ENCODE data around the gene KLF11.

KLF11 gene

GRCh38 chr2:10043906-10044601, 704 bp downstream of the KLF11 start:
- DNase-seq, result peak; percentile 92

DNA sequence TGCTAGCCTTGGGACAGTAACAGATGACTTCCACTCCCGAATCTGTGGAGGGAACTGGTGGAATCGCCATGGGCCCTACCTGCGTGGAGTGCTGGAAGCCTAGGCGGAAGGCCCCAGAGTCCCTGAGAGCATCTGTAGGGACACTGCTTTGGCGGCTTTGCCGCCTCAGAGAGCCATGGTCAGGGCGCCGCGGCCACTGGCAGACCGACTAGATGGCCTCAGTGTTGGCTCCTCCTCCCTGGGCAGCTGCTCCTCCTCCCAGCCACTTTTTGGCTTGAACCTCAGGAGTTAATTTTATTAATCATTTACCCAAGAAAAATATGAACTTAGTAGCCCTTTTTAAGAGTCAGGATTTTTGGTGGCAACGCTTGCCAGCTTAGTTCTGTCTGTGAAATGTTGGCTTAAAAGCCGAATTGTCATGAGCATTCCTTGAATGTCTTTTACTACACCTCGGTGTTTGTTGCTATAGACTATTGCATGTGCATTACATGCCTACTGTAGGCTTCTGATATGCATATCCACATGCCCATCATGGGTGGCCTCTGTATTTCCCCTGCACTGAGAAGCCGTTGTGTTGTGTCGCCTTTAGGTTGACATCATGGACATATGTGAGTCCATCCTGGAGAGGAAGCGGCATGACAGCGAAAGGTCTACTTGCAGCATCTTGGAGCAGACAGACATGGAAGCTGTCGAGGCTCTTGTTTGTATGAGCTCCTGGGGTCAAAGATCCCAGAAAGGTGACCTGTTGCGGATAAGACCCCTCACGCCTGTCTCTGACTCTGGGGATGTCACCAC, 2.4 kb downstream of the KLF11 start:
- DNase-seq, result no peak

GRCh38 chr2:10046931-10047330, 3.6 kb downstream of the KLF11 start:
- DNase-seq, result no peak

DNA sequence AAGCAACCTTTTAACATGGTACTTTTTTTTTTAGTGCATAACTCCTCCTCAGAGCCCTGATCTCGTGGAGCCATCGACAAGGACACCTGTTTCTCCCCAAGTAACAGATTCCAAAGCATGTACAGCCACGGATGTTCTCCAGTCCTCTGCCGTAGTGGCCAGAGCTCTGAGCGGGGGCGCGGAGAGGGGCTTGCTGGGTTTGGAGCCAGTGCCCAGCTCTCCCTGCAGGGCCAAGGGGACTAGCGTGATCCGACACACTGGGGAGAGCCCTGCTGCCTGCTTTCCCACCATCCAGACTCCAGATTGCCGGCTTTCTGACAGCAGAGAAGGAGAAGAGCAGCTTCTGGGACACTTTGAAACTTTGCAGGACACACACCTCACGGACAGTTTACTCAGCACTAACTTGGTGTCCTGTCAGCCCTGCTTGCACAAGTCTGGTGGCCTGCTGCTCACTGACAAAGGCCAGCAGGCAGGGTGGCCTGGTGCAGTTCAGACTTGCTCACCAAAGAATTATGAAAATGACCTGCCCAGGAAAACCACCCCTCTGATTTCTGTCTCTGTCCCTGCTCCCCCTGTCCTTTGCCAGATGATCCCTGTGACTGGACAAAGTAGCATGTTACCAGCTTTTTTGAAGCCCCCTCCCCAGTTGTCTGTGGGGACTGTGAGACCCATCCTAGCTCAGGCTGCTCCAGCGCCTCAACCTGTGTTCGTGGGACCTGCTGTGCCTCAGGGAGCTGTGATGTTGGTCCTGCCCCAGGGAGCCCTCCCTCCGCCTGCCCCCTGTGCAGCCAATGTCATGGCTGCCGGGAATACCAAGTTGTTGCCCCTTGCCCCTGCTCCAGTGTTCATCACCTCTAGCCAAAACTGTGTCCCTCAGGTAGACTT, 4.5 kb downstream of the KLF11 start:
- no peak for DNase-seq

GRCh38 chr2:10048501-10049171, 5.3 kb downstream of the KLF11 start:
- peak; percentile 4 for DNase-seq

DNA sequence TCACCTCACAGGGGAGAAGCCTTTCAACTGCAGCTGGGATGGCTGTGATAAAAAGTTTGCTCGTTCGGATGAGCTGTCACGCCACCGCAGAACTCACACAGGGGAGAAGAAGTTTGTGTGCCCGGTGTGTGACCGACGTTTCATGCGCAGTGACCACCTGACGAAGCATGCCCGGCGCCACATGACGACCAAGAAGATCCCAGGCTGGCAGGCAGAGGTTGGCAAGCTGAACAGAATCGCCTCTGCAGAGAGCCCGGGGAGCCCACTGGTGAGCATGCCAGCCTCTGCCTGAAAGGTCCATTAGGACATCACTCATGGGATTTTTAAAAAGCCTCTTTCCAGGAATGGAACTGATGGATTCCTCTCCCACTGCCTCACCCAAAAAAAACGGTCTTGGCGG, 8.9 kb downstream of the KLF11 start:
- DNase-seq, result no peak

GRCh38 chr2:10053351-10053750, 10.0 kb downstream of the KLF11 start:
- DNase-seq, result no peak

- no peak for DNase-seq
Observed at GRCh38 chr2:10054424-10054823, 11.1 kb downstream of the KLF11 start.

DNA sequence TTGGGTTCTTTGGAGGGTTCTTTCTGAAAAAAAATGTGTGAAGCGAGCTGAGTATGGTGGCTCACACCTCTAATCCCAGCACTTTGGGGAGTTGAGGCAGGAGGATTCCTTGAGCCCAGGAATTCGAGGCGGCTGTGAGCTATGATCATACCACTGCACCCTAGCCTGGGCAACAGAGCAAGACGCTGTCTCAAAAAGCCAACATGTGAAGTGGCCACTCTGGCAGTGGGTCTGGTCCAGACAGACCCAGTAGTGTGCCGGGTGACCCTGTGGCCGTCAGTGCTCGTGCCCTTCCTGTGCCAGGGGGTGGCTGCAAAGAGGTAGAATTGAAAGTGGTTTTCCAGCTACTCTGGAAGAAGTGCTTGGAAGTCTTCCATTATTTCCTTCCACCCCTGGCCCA, 11.6 kb downstream of the KLF11 start:
- DNase-seq, result no peak

DNA sequence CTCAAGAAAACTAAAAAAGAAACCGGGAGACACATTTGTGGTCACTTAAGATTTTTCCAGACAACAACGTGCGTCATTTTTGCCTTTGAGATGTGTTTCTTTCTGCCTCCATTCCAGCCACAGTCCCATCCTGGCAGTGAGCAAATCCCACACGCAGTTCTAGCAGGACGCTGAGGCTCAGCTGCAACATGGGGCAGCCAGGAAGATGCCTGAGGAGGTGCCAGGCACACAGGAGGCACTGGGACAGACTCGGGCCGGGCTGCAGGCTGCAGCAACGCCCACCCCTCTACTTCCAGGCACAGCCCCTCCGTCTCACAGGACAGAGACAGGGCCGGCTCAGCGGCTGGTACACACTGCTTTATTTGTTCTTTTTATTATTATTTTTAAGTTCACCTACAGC, 13.1 kb downstream of the KLF11 start:
- DNase-seq, result no peak

- DNase-seq, result no peak
Observed at GRCh38 chr2:10057231-10058107, 14.1 kb downstream of the KLF11 start.

GRCh38 chr2:10058251-10059015, 15.1 kb downstream of the KLF11 start:
- DNase-seq, result no peak

DNA sequence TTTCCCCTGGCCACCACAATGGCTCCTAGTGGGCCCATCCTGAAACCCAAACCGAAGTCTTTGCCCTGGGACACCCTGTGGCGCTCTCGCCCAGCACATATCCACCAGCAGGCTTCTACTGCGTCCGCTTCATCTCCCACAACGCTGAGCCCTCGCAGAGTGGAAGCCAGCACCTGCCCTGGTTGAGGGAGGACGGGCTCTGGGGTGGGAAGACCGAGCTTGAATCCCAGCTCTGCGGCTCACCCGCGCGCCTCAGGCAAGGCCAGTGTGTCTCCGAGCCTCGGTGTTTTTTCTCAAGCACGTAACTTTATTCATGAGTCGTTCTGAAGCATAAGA, 15.6 kb downstream of the KLF11 start:
- no peak for DNase-seq

GRCh38 chr2:10059552-10060335, 16.4 kb downstream of the KLF11 start:
- no peak for DNase-seq

- DNase-seq, result no peak
Observed at GRCh38 chr2:10061221-10061925, 18.0 kb downstream of the KLF11 start.

DNA sequence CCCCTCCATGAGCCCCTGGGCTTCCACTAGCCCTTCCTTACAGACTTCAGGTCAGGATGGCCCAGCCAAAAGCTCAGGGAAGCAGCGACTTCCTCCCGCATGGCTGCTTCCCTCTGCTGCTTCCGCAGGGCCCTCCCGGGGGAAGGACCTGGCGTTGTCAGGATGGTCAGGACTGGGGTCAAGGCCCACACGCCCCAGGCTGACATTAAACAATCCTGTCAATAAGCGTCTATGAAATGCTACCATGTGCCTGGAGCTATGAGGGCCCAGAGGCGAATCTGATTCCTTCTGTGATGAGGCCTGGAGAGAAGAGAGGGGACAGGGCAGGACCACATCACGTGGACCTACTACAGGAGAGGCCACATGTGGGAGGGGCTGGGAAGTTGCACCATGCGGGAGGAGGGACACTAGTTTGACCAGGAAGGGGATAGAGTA, 19.6 kb downstream of the KLF11 start:
- DNase-seq, result no peak

DNA sequence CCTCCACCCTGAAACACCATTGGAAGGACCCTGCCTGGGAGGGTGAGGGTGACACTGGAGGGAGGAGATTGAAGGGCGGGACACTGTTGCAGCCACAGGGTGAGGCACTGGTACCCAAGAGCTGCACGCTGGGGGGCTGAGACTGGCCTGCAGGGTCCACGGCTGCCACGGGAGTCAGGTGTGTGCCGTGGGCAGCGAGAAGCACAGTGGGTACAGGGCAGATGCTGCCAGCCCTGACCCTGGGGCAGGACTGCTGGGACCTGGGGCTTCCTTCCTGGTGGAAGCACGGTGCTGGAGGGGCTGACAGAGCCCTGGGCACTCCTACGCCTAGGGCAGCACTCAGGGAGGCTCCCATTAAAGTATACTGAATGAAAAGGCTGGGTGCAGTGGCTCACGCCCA, 20.2 kb downstream of the KLF11 start:
- no peak for DNase-seq

GRCh38 chr2:10064932-10065772, 21.8 kb downstream of the KLF11 start:
- DNase-seq, result no peak

DNA sequence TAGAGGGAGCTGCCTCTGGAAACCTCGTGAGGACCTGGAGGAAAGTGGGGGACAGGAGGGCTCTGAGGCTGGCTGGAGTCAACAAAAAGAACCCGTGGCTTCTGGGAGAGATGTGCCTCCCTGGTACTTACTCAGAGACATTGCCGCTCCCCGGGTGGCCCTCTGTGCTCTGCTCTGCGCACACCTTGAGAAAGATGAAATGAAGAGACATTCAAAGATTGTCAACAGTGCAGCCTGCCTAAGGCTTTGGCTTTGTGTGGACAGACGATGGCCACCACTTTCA, 22.4 kb downstream of the KLF11 start:
- DNase-seq, result no peak

All from NCI-H774 (cell line).